ENCODE data around the gene MBTD1.
"Not testable (repeated sequence)": the region's sequence is repeated elsewhere in the genome, so short reads cannot be mapped to it uniquely, and the experiment has no call there.

MBTD1 gene

GRCh38 chr17:51251010-51251409 is 8.8 kb downstream of the MBTD1 start:
- DNase-seq, result no peak

DNA sequence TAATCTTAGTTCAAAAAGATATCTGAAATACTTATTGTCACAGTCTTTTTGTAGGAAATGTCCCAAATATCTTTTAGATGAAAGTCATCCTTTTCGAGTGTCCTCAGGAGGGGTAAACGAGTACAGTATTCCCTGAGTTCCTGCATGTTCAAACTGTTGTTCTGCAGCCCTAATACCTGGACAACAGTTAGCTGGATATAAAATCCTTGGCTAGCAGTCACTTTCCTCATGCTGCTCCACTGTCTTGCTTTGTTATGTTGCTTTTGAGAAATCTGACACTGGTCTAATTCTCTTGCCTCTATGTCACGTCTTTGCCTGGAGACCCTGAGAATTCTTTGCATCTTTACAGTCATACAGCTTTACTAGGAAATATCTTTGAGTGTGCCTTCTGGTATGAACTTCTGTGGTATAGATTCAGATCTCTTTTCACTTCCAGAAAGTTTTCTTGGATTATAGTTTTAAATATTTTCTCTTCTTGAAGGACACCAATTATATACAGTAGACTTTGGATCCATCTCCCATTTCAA is 9.5 kb downstream of the MBTD1 start:
- no peak for DNase-seq

DNA sequence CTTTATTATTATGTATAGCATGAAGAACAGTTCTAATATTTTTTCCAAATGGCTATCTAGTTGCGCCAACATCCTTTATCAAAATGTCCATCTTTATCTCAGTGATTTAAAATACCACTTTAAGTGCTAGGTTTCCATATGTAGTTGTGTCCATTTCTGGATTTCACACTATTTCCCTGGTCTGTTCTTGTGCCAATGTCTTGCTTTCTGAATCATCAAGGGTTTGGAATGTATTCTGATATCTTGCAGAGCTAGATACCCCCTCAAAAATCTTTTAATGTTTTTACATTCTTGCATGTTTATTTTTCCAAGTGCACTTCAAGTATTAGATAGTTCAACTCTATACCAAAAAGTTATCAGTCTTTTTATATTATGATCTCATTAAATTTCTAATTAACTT is 14.3 kb downstream of the MBTD1 start:
- DNase-seq, result no peak

DNA sequence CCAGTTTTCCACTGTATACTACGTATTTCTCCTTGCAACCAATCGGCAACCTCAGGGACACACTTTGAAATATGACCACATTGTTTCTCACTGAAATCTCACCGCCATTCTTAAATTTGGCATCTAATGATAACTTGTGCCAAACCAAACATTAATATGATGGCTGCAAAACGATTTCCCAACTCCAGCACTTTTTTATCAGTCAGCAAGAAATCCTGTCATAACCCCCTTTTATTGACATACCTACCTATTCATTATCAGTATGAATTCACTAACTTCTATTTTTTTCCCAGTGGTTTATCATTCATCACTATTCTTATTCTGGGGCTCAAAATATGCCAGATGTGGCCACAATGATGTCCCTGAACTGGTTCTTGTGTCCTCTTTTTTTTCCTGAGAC is 15.8 kb downstream of the MBTD1 start:
- no peak for DNase-seq

DNA sequence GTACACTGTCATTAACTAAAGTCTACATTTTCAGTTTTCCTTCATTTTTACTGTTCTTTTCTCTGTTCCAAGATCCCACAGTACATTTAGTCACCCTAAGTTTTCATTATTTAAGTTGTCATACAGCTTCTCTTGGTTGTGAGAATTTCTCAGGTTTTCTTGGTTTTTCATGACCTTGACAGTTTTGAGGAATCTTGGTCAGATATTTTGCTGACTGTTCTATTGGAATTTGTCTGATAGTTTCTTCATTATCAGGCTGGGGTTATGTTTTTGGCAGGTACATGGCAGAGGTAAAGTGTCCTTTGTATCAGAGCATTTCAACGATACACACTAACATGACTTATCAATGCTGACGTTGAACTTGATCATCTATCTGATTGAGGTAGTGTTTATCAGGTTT is 19.6 kb downstream of the MBTD1 start:
- no peak for DNase-seq

DNA sequence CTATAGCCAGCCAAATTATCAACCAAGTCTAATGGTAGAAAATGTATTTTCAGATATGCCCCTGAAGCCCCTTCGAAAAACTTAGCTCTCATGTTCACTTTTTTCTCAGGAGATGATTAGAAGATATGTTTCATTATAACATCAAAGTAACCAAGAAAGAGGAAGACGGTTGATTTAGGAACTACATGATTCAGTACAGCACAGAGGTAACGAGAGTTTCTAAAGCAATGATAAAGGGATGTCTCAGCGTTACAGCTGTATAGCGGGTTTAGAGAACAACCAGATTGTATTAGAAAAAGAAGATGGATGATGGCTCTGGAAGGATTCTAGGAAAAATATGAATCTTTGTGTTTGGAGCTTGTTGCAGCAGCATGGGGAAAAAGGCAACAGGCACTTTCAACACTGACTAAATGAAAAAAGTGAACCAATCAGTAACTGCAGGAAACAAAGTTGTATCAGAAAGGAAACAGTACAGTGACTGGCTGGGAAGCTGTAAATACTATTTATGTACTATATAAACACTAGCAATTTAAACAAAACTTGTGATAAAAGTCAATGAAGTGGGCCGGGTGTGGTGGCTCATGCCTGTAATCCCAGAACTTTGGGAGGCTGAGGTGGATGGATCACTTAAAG is 21.5 kb downstream of the MBTD1 start:
- DNase-seq, result no peak

DNA sequence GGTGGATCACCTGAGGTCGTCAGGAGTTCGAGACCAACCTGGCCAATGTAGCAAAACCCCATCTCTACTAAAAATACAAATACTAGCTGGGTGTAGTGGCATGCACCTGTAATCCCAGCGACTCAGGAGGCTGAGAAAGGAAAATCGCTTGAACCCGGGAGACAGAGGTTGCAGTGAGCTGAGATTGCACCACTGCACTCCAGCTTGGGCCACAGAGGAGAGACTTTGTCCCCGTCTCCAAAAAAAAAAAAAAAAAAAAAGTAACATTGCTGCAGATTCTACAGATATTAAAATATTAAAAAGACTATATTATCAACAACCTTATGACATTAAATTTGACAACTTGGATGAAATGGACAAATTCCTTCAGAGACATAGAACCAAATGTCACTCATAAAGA is 25.7 kb downstream of the MBTD1 start:
- no peak for DNase-seq

DNA sequence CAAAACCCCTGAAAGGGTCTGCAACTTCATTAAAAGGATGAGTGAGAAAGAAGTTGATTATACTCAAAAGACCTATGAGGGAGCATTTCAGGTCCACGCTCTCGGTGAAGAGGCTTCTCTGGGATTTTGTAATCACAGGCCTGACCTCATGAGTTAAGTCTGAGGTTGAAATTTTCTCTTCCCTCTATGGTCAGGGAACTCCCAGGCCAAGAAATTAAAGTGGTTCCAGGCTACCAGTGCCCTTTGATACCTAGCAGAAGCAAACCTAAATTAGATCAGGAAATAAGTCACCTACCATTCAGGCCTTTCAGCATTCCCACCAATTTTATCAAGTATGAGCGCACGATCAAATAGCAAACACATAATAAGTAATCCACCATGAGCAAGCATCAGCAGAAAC is 27.9 kb downstream of the MBTD1 start:
- DNase-seq, result no peak

- DNase-seq, result no peak
Measured at GRCh38 chr17:51230306-51230705, 29.5 kb downstream of the MBTD1 start.

DNA sequence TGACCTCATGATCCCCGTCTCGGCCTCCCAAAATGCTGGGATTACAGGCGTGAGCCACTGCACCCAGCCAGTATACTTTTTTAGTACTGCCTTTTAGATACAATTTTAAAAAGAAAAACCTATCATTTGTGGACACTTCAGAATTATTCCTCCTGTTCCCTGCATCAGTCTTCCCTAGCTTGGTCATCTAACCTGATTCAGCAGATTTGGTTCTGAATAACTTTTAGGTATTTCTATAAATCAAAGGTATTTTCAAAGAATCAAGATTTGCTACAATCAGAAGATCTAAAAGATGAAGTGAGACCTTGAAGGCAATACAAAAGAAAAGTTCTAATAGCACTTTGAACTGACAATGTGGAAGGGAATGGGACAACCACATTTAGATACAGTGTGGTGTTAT is 30.0 kb downstream of the MBTD1 start:
- no peak for DNase-seq

GRCh38 chr17:51228161-51228560 is 31.7 kb downstream of the MBTD1 start:
- no peak for DNase-seq

DNA sequence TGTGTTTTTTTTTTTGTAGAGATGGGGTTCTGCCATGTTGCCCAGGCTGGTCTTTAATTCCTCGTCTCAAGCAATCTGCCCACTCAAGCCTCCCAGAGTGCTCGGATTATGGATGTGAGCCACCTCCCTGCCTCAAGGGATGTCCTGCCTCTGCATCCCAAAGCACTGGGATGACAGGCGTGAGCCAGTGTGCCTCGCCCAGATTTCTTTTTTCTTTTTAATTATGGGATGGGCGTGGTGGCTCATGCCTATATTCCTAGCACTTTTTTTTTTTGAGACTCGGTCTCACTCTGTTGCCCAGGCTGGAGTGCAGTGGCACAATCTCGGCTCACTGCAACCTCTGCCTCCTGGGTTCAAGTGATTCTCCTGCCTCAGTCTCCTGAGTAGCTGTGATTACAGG is 34.3 kb downstream of the MBTD1 start:
- not testable (repeated sequence) for DNase-seq

DNA sequence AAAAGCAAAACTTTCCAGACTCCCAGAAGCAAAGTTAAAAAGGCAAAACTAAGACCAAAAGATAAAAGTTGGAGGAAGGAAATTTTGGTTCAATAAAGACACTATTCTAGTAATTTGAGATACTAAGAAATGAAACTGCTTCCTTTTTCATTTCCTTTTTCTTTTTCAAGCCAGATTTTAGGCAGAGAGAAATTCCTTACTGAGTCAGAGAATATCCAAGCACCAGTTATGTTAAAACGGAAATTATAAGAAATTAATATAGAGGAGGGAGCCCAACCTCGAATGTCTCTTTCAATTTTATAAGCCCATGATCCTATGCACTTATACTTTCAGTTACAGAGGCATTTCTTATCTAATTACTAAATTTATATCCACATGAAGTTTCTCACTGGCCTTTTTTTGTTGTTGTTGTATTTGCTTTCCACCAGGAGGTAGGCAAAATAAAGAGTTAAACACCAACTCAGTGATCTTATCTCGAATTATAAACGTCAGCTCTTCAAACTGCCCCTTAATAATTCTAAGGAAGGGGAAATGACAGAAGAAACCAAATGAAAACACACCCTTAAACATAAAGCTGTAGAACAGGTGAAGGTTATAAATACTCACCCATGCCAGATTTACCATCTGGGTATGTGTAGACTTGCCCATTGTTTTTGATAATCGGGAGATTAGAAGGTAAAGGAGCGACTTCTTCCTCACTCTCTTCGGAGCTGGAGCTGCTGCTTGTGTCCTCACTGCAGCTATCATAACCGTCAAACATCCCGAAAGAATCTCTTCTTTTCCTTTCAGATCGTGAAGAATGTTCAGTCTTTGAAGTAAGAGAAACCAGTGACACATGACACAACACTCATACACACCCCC is 35.2 kb downstream of the MBTD1 start:
- no peak for DNase-seq

DNA sequence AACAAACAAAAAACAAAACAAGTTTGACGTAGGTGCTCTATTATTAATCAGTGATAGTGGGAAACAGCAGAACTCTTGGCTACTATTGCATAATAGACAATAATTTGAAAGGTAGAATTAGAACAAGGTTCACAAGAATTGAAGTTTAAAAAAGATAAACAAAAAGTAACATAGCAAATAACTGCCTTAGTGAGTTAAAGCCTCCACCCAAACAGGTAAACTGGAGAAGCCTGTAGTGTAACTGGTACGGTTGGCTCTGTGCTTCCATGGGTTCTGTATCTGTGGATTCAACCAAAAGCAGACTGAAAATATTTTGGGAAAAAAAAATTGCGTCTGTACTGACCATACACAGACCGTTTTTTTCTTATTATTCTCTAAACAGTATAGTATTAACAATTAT is 38.5 kb downstream of the MBTD1 start:
- no peak for DNase-seq

DNA sequence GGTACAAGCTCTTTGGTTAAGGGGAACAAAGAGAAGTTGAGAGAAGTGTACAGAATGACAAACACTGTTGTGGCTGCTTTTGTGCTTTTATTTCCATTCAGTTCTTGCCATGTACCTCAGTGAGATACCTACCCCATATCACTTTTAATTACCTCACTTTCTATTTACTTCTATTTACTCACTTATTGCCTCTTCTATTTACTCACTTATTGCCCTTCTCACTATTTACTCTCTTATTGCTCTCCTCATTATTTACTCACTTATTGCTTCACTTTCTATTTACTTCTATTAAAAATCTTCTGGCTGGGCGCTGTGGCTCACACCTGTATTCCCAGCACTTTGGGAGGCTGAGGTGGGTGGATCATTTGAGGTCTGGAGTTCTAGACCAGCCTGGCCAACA is 41.9 kb downstream of the MBTD1 start:
- DNase-seq, result no peak

DNA sequence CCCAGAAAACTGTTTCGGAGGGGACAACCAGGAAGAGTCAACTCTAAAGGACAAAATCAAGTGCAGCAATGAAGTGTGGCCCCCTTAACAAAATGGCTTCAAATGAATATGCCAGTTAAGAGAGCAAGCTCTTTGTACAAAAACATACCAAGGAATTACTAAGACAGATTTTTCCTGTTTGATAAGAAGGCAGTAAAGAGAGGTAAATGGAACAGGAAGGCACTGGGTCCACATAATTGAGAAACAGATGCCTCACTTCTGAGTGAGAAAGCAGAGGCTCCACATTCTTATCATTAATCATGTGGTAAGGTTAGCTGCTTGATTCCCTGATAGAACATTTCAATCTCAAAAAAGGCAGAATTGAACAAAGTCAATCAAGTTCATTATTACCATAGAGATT is 44.9 kb downstream of the MBTD1 start:
- no peak for DNase-seq

DNA sequence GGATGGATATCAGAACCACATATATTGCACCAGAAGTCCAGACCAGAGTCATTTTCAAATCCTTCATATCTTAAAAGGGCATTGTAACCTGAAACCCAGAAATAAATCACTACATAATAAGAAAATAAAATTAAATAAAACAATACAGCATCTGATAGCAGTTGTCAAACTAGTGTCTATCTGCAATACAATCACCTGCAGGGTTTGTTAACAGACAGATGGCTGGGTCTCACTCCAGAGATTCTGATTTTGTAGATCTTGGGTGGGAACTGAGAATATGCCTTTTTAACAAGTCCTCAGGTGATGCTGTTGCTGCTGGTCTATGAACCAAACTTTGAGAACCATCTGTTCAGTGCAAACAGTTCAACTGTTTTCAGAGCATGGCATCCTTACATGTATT is 56.0 kb downstream of the MBTD1 start:
- no peak for DNase-seq

DNA sequence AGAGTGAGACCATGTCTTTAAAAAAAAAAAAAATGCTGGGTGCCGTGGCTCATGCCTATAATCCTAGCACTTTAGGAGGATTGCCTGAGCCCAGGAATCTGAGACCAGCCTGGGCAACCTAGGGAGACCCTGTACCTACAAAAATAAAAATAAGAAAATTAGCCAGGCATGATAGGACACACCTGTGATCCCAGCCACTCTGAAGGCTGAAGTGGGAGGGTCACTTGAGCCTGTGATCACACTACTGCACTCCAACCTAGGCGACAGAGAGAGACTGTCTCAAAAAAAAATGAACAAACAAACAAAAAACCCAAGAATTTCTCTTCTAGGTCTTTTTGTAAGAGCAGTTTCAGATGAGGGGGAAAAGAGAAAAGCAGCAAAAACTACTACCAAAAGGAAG is 59.0 kb downstream of the MBTD1 start:
- no peak for DNase-seq

- no peak for DNase-seq
Measured at GRCh38 chr17:51200295-51200694, 59.6 kb downstream of the MBTD1 start.

DNA sequence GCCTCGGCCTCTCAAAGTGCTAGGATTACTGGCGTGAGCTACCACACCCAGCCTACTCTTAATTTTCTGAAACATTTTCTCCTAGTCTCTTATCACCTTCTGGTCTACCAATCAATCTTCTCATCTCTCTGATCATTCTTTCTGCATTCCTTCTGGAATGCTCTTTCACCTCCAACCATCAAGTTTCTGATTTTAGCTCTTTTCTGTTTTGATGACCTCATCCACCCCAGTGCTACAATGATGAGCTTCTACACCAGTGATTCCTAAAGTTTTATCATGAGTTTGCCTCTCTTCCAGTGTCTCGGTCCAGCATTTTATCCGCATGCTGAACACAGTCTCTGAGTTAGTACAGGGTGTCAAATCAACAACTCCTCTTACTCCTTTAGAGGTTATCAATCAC is 62.1 kb downstream of the MBTD1 start:
- no peak for DNase-seq

DNA sequence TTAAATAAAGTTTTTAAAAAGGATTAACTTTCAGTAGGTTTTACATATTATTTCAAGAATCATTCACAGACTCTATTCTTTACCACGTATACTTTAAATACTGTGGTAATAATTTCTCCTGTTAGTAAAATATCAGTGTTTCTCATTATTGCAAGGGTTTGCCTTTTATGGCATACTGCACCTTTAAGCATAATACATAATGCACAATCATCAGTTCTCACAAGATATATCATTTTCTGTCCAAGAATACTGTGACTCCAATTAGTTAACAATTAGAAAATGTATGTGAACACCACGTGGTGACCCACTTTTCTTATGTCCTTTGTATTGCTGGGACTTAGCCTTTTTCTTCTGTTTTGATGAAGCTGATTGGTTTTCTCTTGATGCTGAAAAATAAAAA is 68.0 kb downstream of the MBTD1 start:
- no peak for DNase-seq

DNA sequence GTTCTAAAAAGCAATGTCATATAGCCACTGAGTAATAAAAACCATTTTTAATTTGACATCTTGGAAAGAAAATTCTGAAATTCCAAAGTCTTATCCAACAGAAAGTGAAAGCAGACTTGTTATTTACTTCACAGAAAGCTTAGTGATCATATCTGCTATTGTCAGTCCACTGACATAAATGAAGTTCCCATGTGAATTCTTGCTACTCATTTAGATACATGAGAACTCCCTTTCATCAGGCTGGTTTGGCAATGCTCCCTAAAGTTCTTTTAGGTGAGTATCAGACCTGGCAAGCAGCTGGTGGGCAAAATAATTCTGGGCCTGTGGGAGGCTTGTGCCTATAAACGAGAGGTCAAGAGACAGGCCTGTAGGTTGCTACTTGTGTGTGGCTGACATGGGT is 70.2 kb downstream of the MBTD1 start:
- DNase-seq, result no peak

GRCh38 chr17:51189162-51189561 is 70.7 kb downstream of the MBTD1 start:
- no peak for DNase-seq

GRCh38 chr17:51188271-51188833 is 71.5 kb downstream of the MBTD1 start:
- DNase-seq, result no peak
